K562 (cell line): ENCODE measurements around the gene CDT1. TPM values are rescaled to one million over a fixed set of nuclear protein-coding genes. Genes with fewer than 3 reads are reported as not detected.

Source experiments
- CBX3 ChIP-seq, 2 experiments: IDR thresholded peaks; 1 replicate in 1 of 2; 2 replicates in 1 of 2; pipeline ENCODE4 v1.6.1; 2012; ENCODE audit warnings: inconsistent platforms in 2 of 2, low read length in 2 of 2, borderline replicate concordance in 1 of 2, control low read depth in 1 of 2
- HEY1 ChIP-seq: fragments of 250-450 bp; sonication (Bioruptor Pico); IDR thresholded peaks from 2 replicates; pipeline ENCODE4 v1.5.0; 2020; ENCODE audit warnings: mild to moderate bottlenecking, moderate library complexity, borderline replicate concordance
- HOMEZ ChIP-seq: fragments of 250-450 bp; sonication (Bioruptor Pico); IDR thresholded peaks from 2 replicates; pipeline ENCODE4 v1.4.0; 2020; ENCODE audit warnings: mild to moderate bottlenecking, moderate library complexity
- LARP7 ChIP-seq: fragments of 450-650 bp; IDR thresholded peaks from 2 replicates; pipeline ENCODE4 v1.6.1; 2016
- MCM7 ChIP-seq, 2 experiments: fragments of 450-650 bp; IDR thresholded peaks; 2 replicates each; pipeline ENCODE4 v1.6.1; 2016 to 2018
- PURB ChIP-seq: sonication (generic); formaldehyde crosslinking; IDR thresholded peaks from 2 replicates; pipeline ENCODE4 v1.9.0; 2021; ENCODE audit warnings: low read depth, mild to moderate bottlenecking, missing genetic modification reagents
- SP2 ChIP-seq: IDR thresholded peaks from 2 replicates; pipeline ENCODE4 v1.6.1; 2011; ENCODE audit warnings: mild to moderate bottlenecking, low read depth, low read length, moderate library complexity; ENCODE audit not compliant: poor library complexity, severe bottlenecking; ENCODE audit errors: extremely low read depth
- TRIM24 ChIP-seq, 2 experiments: fragments of 450-650 bp; IDR thresholded peaks; 2 replicates each; pipeline ENCODE4 v1.6.1; 2016
- XRCC4 ChIP-seq: IDR thresholded peaks from one replicate; pipeline ENCODE4 v1.6.1; 2011; ENCODE audit not compliant: insufficient read depth, insufficient read length; ENCODE audit errors: extremely low read depth
- ZBTB33 ChIP-seq: sonication (generic); formaldehyde crosslinking; IDR thresholded peaks from 2 replicates; pipeline ENCODE4 v1.8.1; 2023; ENCODE audit warnings: mild to moderate bottlenecking, missing genetic modification reagents
- ZNF584 ChIP-seq: fragments of 200-800 bp; sonication (Bioruptor generic); IDR thresholded peaks from 2 replicates; pipeline ENCODE4 v1.6.1; 2016; ENCODE audit warnings: low read depth, mild to moderate bottlenecking, missing genetic modification characterization, missing compliant biosample characterization
- ZNF639 ChIP-seq, 2 experiments: fragments of 200-800 bp in 1 of 2; sonication (Bioruptor generic) in 1 of 2; sonication (generic) in 1 of 2; formaldehyde crosslinking in 1 of 2; IDR thresholded peaks in 1 of 2; conservative IDR thresholded peaks in 1 of 2; 2 replicates each; pipeline versions ENCODE4 v1.5.0 to v1.6.1; 2016 to 2020; ENCODE audit warnings: missing compliant biosample characterization in 1 of 2, missing genetic modification characterization in 1 of 2, missing genetic modification reagents in 1 of 2
- ZNF77 ChIP-seq: fragments of 250-450 bp; sonication (Bioruptor Pico); IDR thresholded peaks from 2 replicates; pipeline ENCODE4 v1.5.0; 2020
- ZNF780A ChIP-seq: fragments of 250-450 bp; sonication (Bioruptor Pico); IDR thresholded peaks from 2 replicates; pipeline ENCODE4 v1.5.0; 2021; ENCODE audit warnings: mild to moderate bottlenecking
- polyA plus RNA-seq, 8 experiments: library from polyadenylated mRNA; depleted of rRNA in 4 of 8; stranded (reverse) in 5 of 8; unstranded in 3 of 8; fragments of >200 nt; fragmentation: Nextera tagmentation in 2 of 8; fragmentation: Illumina TruSeq in 1 of 8; extraction: Ambion mirVana in 2 of 8; extraction: Trizol in 1 of 8; gene quantifications; 2 replicates each; pipeline versions ENCODE4 v1.2.1 to v1.2.3, GENCODE V29; 2011 to 2014; ENCODE audit warnings: inconsistent platforms in 1 of 8, missing spikeins in 1 of 8
- total RNA-seq, 7 experiments: library from RNA; depleted of rRNA in 6 of 7; stranded (reverse); fragments of >200 nt in 6 of 7; fragmentation: Illumina TruSeq in 2 of 7; extraction: Trizol in 2 of 7; gene quantifications; 2 replicates each; pipeline versions ENCODE4 v1.2.1 to v1.2.3, GENCODE V29; 2011 to 2021; ENCODE audit warnings: low replicate concordance in 1 of 7
- TF ChIP-seq, protein P1 (sequence below): sonication (generic); formaldehyde crosslinking; IDR thresholded peaks from 2 replicates; pipeline ENCODE4 v1.4.0; 2020; ENCODE audit warnings: mild to moderate bottlenecking, missing genetic modification reagents
- TF ChIP-seq, protein P2 (sequence below), 2 experiments: fragments of 250-450 bp in 1 of 2; fragments of 450-650 bp in 1 of 2; sonication (Bioruptor Pico) in 1 of 2; IDR thresholded peaks; 2 replicates each; pipeline versions ENCODE4 v1.6.1 to v1.8.0; 2016 to 2021; ENCODE audit warnings: mild to moderate bottlenecking in 2 of 2, moderate library complexity in 2 of 2, missing compliant biosample characterization in 1 of 2, missing genetic modification characterization in 1 of 2

CDT1 gene
- total and polyA plus RNA-seq, 9 of the 15 experiments (the other 6 are each of a cell fraction or from before 2014, with no cell fraction given), result 0.92 to 178 (median 14.2) TPM

DNA sequence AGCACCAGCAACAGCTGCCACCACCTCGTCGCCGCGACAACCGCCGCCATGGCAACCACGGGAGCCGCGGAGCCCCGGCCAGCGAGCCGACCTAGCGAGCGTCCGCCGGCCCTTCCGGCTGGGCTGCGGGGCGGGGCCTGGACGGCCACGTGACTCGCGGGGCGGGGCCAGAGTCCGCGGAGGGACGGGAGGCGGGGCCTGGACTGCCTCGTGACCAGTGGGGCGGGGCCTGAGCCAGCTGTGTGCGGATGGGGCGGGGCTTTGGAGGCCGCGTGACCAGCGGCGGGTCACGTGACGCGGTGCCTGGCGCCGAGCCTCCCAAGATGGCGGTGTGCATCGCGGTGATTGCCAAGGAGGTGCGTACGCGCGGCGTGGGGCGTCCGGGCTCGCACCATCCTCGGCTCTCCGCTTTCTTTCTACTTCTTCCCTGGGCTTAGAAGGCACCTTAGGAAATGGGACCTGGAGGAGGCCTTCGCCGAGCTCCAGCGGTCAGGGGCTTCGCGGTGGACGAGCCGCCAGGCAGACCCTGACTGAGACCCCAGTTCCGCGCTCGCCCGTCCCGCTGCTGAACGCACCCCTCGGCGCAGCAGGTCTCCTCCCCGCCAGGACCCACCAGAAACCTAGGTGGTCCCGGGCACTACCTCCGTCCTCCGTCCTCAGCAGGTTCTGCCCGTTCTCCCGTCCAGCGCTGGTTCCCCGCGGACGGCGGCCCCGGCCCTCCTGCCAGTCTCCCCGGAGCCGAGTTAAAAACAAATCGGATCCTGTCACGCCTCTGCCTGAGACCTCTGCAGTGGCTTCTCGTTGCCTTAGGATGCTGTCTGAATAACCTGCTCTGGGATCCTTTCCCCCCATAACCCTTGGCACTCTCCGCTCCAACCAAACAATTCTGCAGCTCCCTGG, 53.5 kb downstream of the CDT1 start, which contains the start of the genes GALNS and TRAPPC2L (continued):
- TF ChIP-seq, protein P1, sequence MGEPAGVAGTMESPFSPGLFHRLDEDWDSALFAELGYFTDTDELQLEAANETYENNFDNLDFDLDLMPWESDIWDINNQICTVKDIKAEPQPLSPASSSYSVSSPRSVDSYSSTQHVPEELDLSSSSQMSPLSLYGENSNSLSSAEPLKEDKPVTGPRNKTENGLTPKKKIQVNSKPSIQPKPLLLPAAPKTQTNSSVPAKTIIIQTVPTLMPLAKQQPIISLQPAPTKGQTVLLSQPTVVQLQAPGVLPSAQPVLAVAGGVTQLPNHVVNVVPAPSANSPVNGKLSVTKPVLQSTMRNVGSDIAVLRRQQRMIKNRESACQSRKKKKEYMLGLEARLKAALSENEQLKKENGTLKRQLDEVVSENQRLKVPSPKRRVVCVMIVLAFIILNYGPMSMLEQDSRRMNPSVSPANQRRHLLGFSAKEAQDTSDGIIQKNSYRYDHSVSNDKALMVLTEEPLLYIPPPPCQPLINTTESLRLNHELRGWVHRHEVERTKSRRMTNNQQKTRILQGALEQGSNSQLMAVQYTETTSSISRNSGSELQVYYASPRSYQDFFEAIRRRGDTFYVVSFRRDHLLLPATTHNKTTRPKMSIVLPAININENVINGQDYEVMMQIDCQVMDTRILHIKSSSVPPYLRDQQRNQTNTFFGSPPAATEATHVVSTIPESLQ (CRISPR knock-in tag), result 0 out of 2 replicates have a peak, but pooled peaks have one; percentile 40
- TF ChIP-seq SP2 (no peak), LARP7 (no peak), TRIM24 (IDR thresholded peaks at IDR 0.05) (no peak), ZBTB33 (CRISPR knock-in tag) (no peak), HEY1 (CRISPR knock-in tag) (no peak), CBX3 (IDR thresholded peaks at IDR 0.05; ENCODE audit: borderline replicate concordance in 1 of 2, low read length in 2 of 2) (no peak), ZNF584 (no peak), HOMEZ (no peak), ZNF639 (CRISPR knock-in tag; conservative IDR thresholded peaks at IDR 0.05 in 1 of 2, IDR thresholded peaks at IDR 0.05 in 1 of 2) (0 out of 4 replicates have a peak, but pooled peaks of 1 of the 2 experiments have one; percentile 50), XRCC4 (no peak), ZNF780A (CRISPR knock-in tag) (no peak), MCM7 (IDR thresholded peaks at IDR 0.05) (no peak), ZNF77 (CRISPR knock-in tag) (no peak), PURB (CRISPR knock-in tag) (no peak)
- TF ChIP-seq, protein P2, sequence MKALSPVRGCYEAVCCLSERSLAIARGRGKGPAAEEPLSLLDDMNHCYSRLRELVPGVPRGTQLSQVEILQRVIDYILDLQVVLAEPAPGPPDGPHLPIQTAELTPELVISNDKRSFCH (CRISPR knock-in tag; IDR thresholded peaks at IDR 0.05), result no peak
- TF ChIP-seq, protein P2 (tag; IDR thresholded peaks at IDR 0.05), result no peak
